ENCODE measurements around the gene SPINT3.

Gene SPINT3

GRCh38 chr20:45503403-45503802 lies 12.0 kb downstream of the SPINT3 start:
- Histone ChIP-seq H3K9me3 (ENCODE audit: control insufficient read depth in 1 of 2, low read length in 2 of 2) (no peaks in the 10 kb centered on the region), H3K36me3 (ENCODE audit: control insufficient read depth in 1 of 2, insufficient read depth in 2 of 2, low read length in 2 of 2) (no peaks in the 10 kb centered on the region), H3K4me3 (ENCODE audit: low read depth in 1 of 2, low read length in 2 of 2) (no peak overlapping the region), H3K9ac (ENCODE audit: low read depth in 1 of 2, low read length in 2 of 2) (no peak overlapping the region), H3K4me1 (ENCODE audit: control insufficient read depth in 1 of 2, insufficient read depth in 2 of 2, low read length in 2 of 2) (peaks cover 9 to 22% of the 10 kb centered on the region in 2 donors), H3K27me3 (ENCODE audit: control insufficient read depth in 1 of 2, insufficient read depth in 2 of 2, low read length in 2 of 2) (no peaks in the 10 kb centered on the region), H3K27ac (ENCODE audit: low read depth, low read length) (no peak overlapping the region)

GRCh38 chr20:45502561-45502960 lies 12.9 kb downstream of the SPINT3 start:
- Histone ChIP-seq H3K36me3 (ENCODE audit: control insufficient read depth in 1 of 2, insufficient read depth in 2 of 2, low read length in 2 of 2) (no peaks in the 10 kb centered on the region), H3K27me3 (ENCODE audit: control insufficient read depth in 1 of 2, insufficient read depth in 2 of 2, low read length in 2 of 2) (no peaks in the 10 kb centered on the region)

GRCh38 chr20:45501600-45501999 lies 13.8 kb downstream of the SPINT3 start:
- Histone ChIP-seq H3K9ac (ENCODE audit: low read depth in 1 of 2, low read length in 2 of 2) (no peak overlapping the region), H3K4me3 (ENCODE audit: low read depth in 1 of 2, low read length in 2 of 2) (no peak overlapping the region), H3K4me1 (ENCODE audit: control insufficient read depth in 1 of 2, insufficient read depth in 2 of 2, low read length in 2 of 2) (peaks cover 9 to 12% of the 10 kb centered on the region in 2 donors), H3K9me3 (ENCODE audit: control insufficient read depth in 1 of 2, low read length in 2 of 2) (no peaks in the 10 kb centered on the region), H3K36me3 (ENCODE audit: control insufficient read depth in 1 of 2, insufficient read depth in 2 of 2, low read length in 2 of 2) (no peaks in the 10 kb centered on the region), H3K27me3 (ENCODE audit: control insufficient read depth in 1 of 2, insufficient read depth in 2 of 2, low read length in 2 of 2) (no peaks in the 10 kb centered on the region), H3K27ac (ENCODE audit: low read depth, low read length) (no peak overlapping the region)

More at GRCh38 chr20:45502561-45502960, 12.9 kb downstream of the SPINT3 start:
- no peak overlapping the region for H3K4me3 ChIP-seq (ENCODE audit: low read depth in 1 of 2, low read length in 2 of 2)
- H3K9ac ChIP-seq (ENCODE audit: low read depth in 1 of 2, low read length in 2 of 2), result no peak overlapping the region
- H3K27ac ChIP-seq (ENCODE audit: low read depth, low read length), result no peak overlapping the region
- peaks cover 8 to 14% of the 10 kb centered on the region in 2 donors for H3K4me1 ChIP-seq (ENCODE audit: control insufficient read depth in 1 of 2, insufficient read depth in 2 of 2, low read length in 2 of 2)
- H3K9me3 ChIP-seq (ENCODE audit: control insufficient read depth in 1 of 2, low read length in 2 of 2), result no peaks in the 10 kb centered on the region

GRCh38 chr20:45500022-45500421 lies 15.4 kb downstream of the SPINT3 start:
- peaks cover 11 to 15% of the 10 kb centered on the region in 2 donors for H3K4me1 ChIP-seq (ENCODE audit: control insufficient read depth in 1 of 2, insufficient read depth in 2 of 2, low read length in 2 of 2)
- no peak overlapping the region for H3K27ac ChIP-seq (ENCODE audit: low read depth, low read length)
- H3K9me3 ChIP-seq (ENCODE audit: control insufficient read depth in 1 of 2, low read length in 2 of 2), result no peaks in the 10 kb centered on the region
- no peak overlapping the region for H3K9ac ChIP-seq (ENCODE audit: low read depth in 1 of 2, low read length in 2 of 2)
- no peaks in the 10 kb centered on the region for H3K27me3 ChIP-seq (ENCODE audit: control insufficient read depth in 1 of 2, insufficient read depth in 2 of 2, low read length in 2 of 2)
- peak overlapping the region in 1 of 2 donors; percentile 34 for H3K4me3 ChIP-seq (ENCODE audit: low read depth in 1 of 2, low read length in 2 of 2)
- H3K36me3 ChIP-seq (ENCODE audit: control insufficient read depth in 1 of 2, insufficient read depth in 2 of 2, low read length in 2 of 2), result no peaks in the 10 kb centered on the region

GRCh38 chr20:45497971-45498494 lies 17.4 kb downstream of the SPINT3 start:
- Histone ChIP-seq H3K4me1 (ENCODE audit: control insufficient read depth in 1 of 2, insufficient read depth in 2 of 2, low read length in 2 of 2) (peaks cover 11 to 15% of the 10 kb centered on the region in 2 donors), H3K27me3 (ENCODE audit: control insufficient read depth in 1 of 2, insufficient read depth in 2 of 2, low read length in 2 of 2) (no peaks in the 10 kb centered on the region), H3K9me3 (ENCODE audit: control insufficient read depth in 1 of 2, low read length in 2 of 2) (no peaks in the 10 kb centered on the region), H3K36me3 (ENCODE audit: control insufficient read depth in 1 of 2, insufficient read depth in 2 of 2, low read length in 2 of 2) (no peaks in the 10 kb centered on the region), H3K4me3 (ENCODE audit: low read depth in 1 of 2, low read length in 2 of 2) (no peak overlapping the region), H3K9ac (ENCODE audit: low read depth in 1 of 2, low read length in 2 of 2) (no peak overlapping the region), H3K27ac (ENCODE audit: low read depth, low read length) (no peak overlapping the region)

GRCh38 chr20:45496166-45496565 lies 19.3 kb downstream of the SPINT3 start:
- H3K9me3 ChIP-seq (ENCODE audit: control insufficient read depth in 1 of 2, low read length in 2 of 2), result no peaks in the 10 kb centered on the region
- peaks cover 11 to 15% of the 10 kb centered on the region in 2 donors for H3K4me1 ChIP-seq (ENCODE audit: control insufficient read depth in 1 of 2, insufficient read depth in 2 of 2, low read length in 2 of 2)
- no peaks in the 10 kb centered on the region for H3K27me3 ChIP-seq (ENCODE audit: control insufficient read depth in 1 of 2, insufficient read depth in 2 of 2, low read length in 2 of 2)
- no peak overlapping the region for H3K27ac ChIP-seq (ENCODE audit: low read depth, low read length)
- H3K36me3 ChIP-seq (ENCODE audit: control insufficient read depth in 1 of 2, insufficient read depth in 2 of 2, low read length in 2 of 2), result no peaks in the 10 kb centered on the region
- H3K9ac ChIP-seq (ENCODE audit: low read depth in 1 of 2, low read length in 2 of 2), result no peak overlapping the region
- no peak overlapping the region for H3K4me3 ChIP-seq (ENCODE audit: low read depth in 1 of 2, low read length in 2 of 2)

GRCh38 chr20:45495501-45495941 lies 19.9 kb downstream of the SPINT3 start:
- no peak overlapping the region for H3K4me3 ChIP-seq (ENCODE audit: low read depth in 1 of 2, low read length in 2 of 2)
- no peak overlapping the region for H3K9ac ChIP-seq (ENCODE audit: low read depth in 1 of 2, low read length in 2 of 2)
- H3K36me3 ChIP-seq (ENCODE audit: control insufficient read depth in 1 of 2, insufficient read depth in 2 of 2, low read length in 2 of 2), result no peaks in the 10 kb centered on the region
- peaks cover 11 to 15% of the 10 kb centered on the region in 2 donors for H3K4me1 ChIP-seq (ENCODE audit: control insufficient read depth in 1 of 2, insufficient read depth in 2 of 2, low read length in 2 of 2)
- no peak overlapping the region for H3K27ac ChIP-seq (ENCODE audit: low read depth, low read length)
- H3K27me3 ChIP-seq (ENCODE audit: control insufficient read depth in 1 of 2, insufficient read depth in 2 of 2, low read length in 2 of 2), result no peaks in the 10 kb centered on the region
- H3K9me3 ChIP-seq (ENCODE audit: control insufficient read depth in 1 of 2, low read length in 2 of 2), result no peaks in the 10 kb centered on the region

GRCh38 chr20:45489083-45489531 lies 26.3 kb downstream of the SPINT3 start:
- peaks cover 5 to 7% of the 10 kb centered on the region in 2 donors for H3K4me1 ChIP-seq (ENCODE audit: control insufficient read depth in 1 of 2, insufficient read depth in 2 of 2, low read length in 2 of 2)
- H3K27ac ChIP-seq (ENCODE audit: low read depth, low read length), result no peak overlapping the region
- H3K9ac ChIP-seq (ENCODE audit: low read depth in 1 of 2, low read length in 2 of 2), result no peak overlapping the region
- no peaks in the 10 kb centered on the region for H3K9me3 ChIP-seq (ENCODE audit: control insufficient read depth in 1 of 2, low read length in 2 of 2)
- H3K4me3 ChIP-seq (ENCODE audit: low read depth in 1 of 2, low read length in 2 of 2), result no peak overlapping the region
- no peaks in the 10 kb centered on the region for H3K36me3 ChIP-seq (ENCODE audit: control insufficient read depth in 1 of 2, insufficient read depth in 2 of 2, low read length in 2 of 2)
- H3K27me3 ChIP-seq (ENCODE audit: control insufficient read depth in 1 of 2, insufficient read depth in 2 of 2, low read length in 2 of 2), result no peaks in the 10 kb centered on the region

GRCh38 chr20:45487231-45487635 lies 28.2 kb downstream of the SPINT3 start:
- peaks cover 5 to 7% of the 10 kb centered on the region in 2 donors for H3K4me1 ChIP-seq (ENCODE audit: control insufficient read depth in 1 of 2, insufficient read depth in 2 of 2, low read length in 2 of 2)
- H3K36me3 ChIP-seq (ENCODE audit: control insufficient read depth in 1 of 2, insufficient read depth in 2 of 2, low read length in 2 of 2), result no peaks in the 10 kb centered on the region
- H3K27ac ChIP-seq (ENCODE audit: low read depth, low read length), result no peak overlapping the region
- H3K9ac ChIP-seq (ENCODE audit: low read depth in 1 of 2, low read length in 2 of 2), result no peak overlapping the region
- H3K9me3 ChIP-seq (ENCODE audit: control insufficient read depth in 1 of 2, low read length in 2 of 2), result no peaks in the 10 kb centered on the region
- H3K27me3 ChIP-seq (ENCODE audit: control insufficient read depth in 1 of 2, insufficient read depth in 2 of 2, low read length in 2 of 2), result no peaks in the 10 kb centered on the region
- H3K4me3 ChIP-seq (ENCODE audit: low read depth in 1 of 2, low read length in 2 of 2), result no peak overlapping the region

- H3K27ac ChIP-seq (ENCODE audit: low read depth, low read length), result no peak overlapping the region
- H3K27me3 ChIP-seq (ENCODE audit: control insufficient read depth in 1 of 2, insufficient read depth in 2 of 2, low read length in 2 of 2), result no peaks in the 10 kb centered on the region
These were observed 30.0 kb downstream of the SPINT3 start for GRCh38 chr20:45485388-45485787.

More at GRCh38 chr20:45485388-45485787, 30.0 kb downstream of the SPINT3 start:
- Histone ChIP-seq H3K36me3 (ENCODE audit: control insufficient read depth in 1 of 2, insufficient read depth in 2 of 2, low read length in 2 of 2) (no peaks in the 10 kb centered on the region), H3K9ac (ENCODE audit: low read depth in 1 of 2, low read length in 2 of 2) (no peak overlapping the region), H3K4me3 (ENCODE audit: low read depth in 1 of 2, low read length in 2 of 2) (no peak overlapping the region), H3K4me1 (ENCODE audit: control insufficient read depth in 1 of 2, insufficient read depth in 2 of 2, low read length in 2 of 2) (peaks cover 5 to 7% of the 10 kb centered on the region in 2 donors), H3K9me3 (ENCODE audit: control insufficient read depth in 1 of 2, low read length in 2 of 2) (no peaks in the 10 kb centered on the region)

All from duodenal mucosa (tissue), 2 donors.